ENCODE results near the gene PNMA6F.

The PNMA6F gene

GRCh38 chrX:153352858-153353257, 31.3 kb upstream of the PNMA6F start:
- no peaks in the 10 kb centered on the region for H3K79me2 ChIP-seq (ENCODE audit: control insufficient read depth, low read length)
- no peaks in the 10 kb centered on the region for H3K9me2 ChIP-seq (replicated peaks; ENCODE audit: control insufficient read depth, low read length)
- H3K4me2 ChIP-seq (ENCODE audit: low read length) = no peak overlapping the region
- no peak for TF ChIP-seq EZH2phosphoT487 (IDR thresholded peaks at IDR 0.05; ENCODE audit: borderline replicate concordance, low read length)
- no peak for TF ChIP-seq CTCF (IDR thresholded peaks at IDR 0.05; ENCODE audit: low read depth, low read length, poor library complexity, severe bottlenecking)
- H3K27ac ChIP-seq (ENCODE audit: low read depth, low read length) = no peak overlapping the region
- no peak overlapping the region for H3K4me3 ChIP-seq (ENCODE audit: low read length)
- H3K9me3 ChIP-seq (ENCODE audit: control insufficient read depth, insufficient read depth, low read length) = no peaks in the 10 kb centered on the region
- no peaks in the 10 kb centered on the region; the same call in 1 of the 2 replicates for H3K36me3 ChIP-seq (ENCODE audit: control insufficient read depth, low read length)
- H4K20me1 ChIP-seq (ENCODE audit: control insufficient read depth, insufficient read depth, low read depth, low read length) = no peaks in the 10 kb centered on the region
- no peaks in the 10 kb centered on the region for H3K27me3 ChIP-seq (ENCODE audit: control insufficient read depth, low read length)
- H3K4me1 ChIP-seq (ENCODE audit: control insufficient read depth, low read length) = no peaks in the 10 kb centered on the region
- H3F3A ChIP-seq (ENCODE audit: control insufficient read depth, insufficient read depth) = no peaks in the 10 kb centered on the region

GRCh38 chrX:153351981-153352380, 30.4 kb upstream of the PNMA6F start:
- Histone ChIP-seq H3K4me2 (ENCODE audit: low read length) (no peak overlapping the region), H3K4me1 (ENCODE audit: control insufficient read depth, low read length) (no peaks in the 10 kb centered on the region), H3K4me3 (ENCODE audit: low read length) (no peak overlapping the region), H3K27me3 (ENCODE audit: control insufficient read depth, low read length) (no peaks in the 10 kb centered on the region), H4K20me1 (ENCODE audit: control insufficient read depth, insufficient read depth, low read depth, low read length) (no peaks in the 10 kb centered on the region), H3K9me2 (replicated peaks; ENCODE audit: control insufficient read depth, low read length) (no peaks in the 10 kb centered on the region), H3K9me3 (ENCODE audit: control insufficient read depth, insufficient read depth, low read length) (no peaks in the 10 kb centered on the region), H3K79me2 (ENCODE audit: control insufficient read depth, low read length) (no peaks in the 10 kb centered on the region), H3K27ac (ENCODE audit: low read depth, low read length) (no peak overlapping the region), H3K36me3 (ENCODE audit: control insufficient read depth, low read length) (no peaks in the 10 kb centered on the region; the same call in 1 of the 2 replicates), H3F3A (ENCODE audit: control insufficient read depth, insufficient read depth) (no peaks in the 10 kb centered on the region)
- TF ChIP-seq EZH2phosphoT487 (IDR thresholded peaks at IDR 0.05; ENCODE audit: borderline replicate concordance, low read length) = no peak
- no peak for TF ChIP-seq CTCF (IDR thresholded peaks at IDR 0.05; ENCODE audit: low read depth, low read length, poor library complexity, severe bottlenecking)

- no peak overlapping the region for H3K4me3 ChIP-seq (ENCODE audit: low read length)
- no peak overlapping the region for H3K27ac ChIP-seq (ENCODE audit: low read depth, low read length)
- H3K4me2 ChIP-seq (ENCODE audit: low read length) = no peak overlapping the region
- TF ChIP-seq EZH2phosphoT487 (IDR thresholded peaks at IDR 0.05; ENCODE audit: borderline replicate concordance, low read length) = no peak
- TF ChIP-seq CTCF (IDR thresholded peaks at IDR 0.05; ENCODE audit: low read depth, low read length, poor library complexity, severe bottlenecking) = no peak
- no peaks in the 10 kb centered on the region for H3K27me3 ChIP-seq (ENCODE audit: control insufficient read depth, low read length)
- no peaks in the 10 kb centered on the region for H3K9me3 ChIP-seq (ENCODE audit: control insufficient read depth, insufficient read depth, low read length)
- H4K20me1 ChIP-seq (ENCODE audit: control insufficient read depth, insufficient read depth, low read depth, low read length) = no peaks in the 10 kb centered on the region
- H3K4me1 ChIP-seq (ENCODE audit: control insufficient read depth, low read length) = no peaks in the 10 kb centered on the region
- no peaks in the 10 kb centered on the region; the same call in 1 of the 2 replicates for H3K36me3 ChIP-seq (ENCODE audit: control insufficient read depth, low read length)
- H3F3A ChIP-seq (ENCODE audit: control insufficient read depth, insufficient read depth) = no peaks in the 10 kb centered on the region
- H3K79me2 ChIP-seq (ENCODE audit: control insufficient read depth, low read length) = no peaks in the 10 kb centered on the region
- H3K9me2 ChIP-seq (replicated peaks; ENCODE audit: control insufficient read depth, low read length) = no peaks in the 10 kb centered on the region
Measured at GRCh38 chrX:153349952-153350351, 28.4 kb upstream of the PNMA6F start.
